GM23338 (cell line): ENCODE data around the gene TMEM117. TPM values are rescaled to one million over a fixed set of nuclear protein-coding genes. Genes with fewer than 3 reads are reported as not detected.

Experiments used
- ATAC-seq: fragments of 200-7000 bp; cut with Tn5 transposase; 3 replicates; pipeline ENCODE4 v1.9.1; 2020
- DNase-seq: peaks from one replicate; pipeline ENCODE4 v3.0.0-alpha.2; 2015; ENCODE audit warnings: low spot score
- H2AFZ ChIP-seq: fragments of 200-600 bp; sonication (generic); 2 replicates; pipeline ENCODE4 v1.8.0; 2016; ENCODE audit warnings: antibody characterized with exemption, mild to moderate bottlenecking, moderate library complexity
- H3F3A ChIP-seq: fragments of 200-600 bp; sonication (generic); replicated peaks from 2 replicates; pipeline ENCODE4 v1.8.0; 2017; ENCODE audit warnings: antibody characterized with exemption, mixed run types, low read depth
- H3K27ac ChIP-seq: fragments of 200-600 bp; sonication (generic); 2 replicates; pipeline ENCODE4 v1.6.1; 2016; ENCODE audit warnings: low read depth
- H3K27me3 ChIP-seq: fragments of 200-600 bp; sonication (generic); 2 replicates; pipeline ENCODE4 v1.8.0; 2016; ENCODE audit warnings: mild to moderate bottlenecking, mixed run types, moderate library complexity; ENCODE audit not compliant: insufficient read depth
- H3K36me3 ChIP-seq: fragments of 200-600 bp; sonication (generic); 2 replicates; pipeline ENCODE4 v1.8.0; 2016; ENCODE audit warnings: mild to moderate bottlenecking; ENCODE audit not compliant: insufficient read depth
- H3K4me1 ChIP-seq: fragments of 200-600 bp; sonication (generic); 2 replicates; pipeline ENCODE4 v1.8.0; 2016; ENCODE audit warnings: mild to moderate bottlenecking, moderate library complexity; ENCODE audit not compliant: insufficient read depth
- H3K4me2 ChIP-seq: fragments of 200-600 bp; sonication (generic); 2 replicates; pipeline ENCODE4 v1.7.1; 2017; ENCODE audit warnings: mixed run types
- H3K4me3 ChIP-seq: fragments of 200-600 bp; sonication (generic); 2 replicates; pipeline ENCODE4 v1.6.1; 2016; ENCODE audit warnings: mixed run types
- H3K79me2 ChIP-seq: fragments of 200-600 bp; sonication (generic); replicated peaks from 2 replicates; pipeline ENCODE4 v1.8.0; 2017; ENCODE audit warnings: mild to moderate bottlenecking; ENCODE audit not compliant: insufficient read depth
- H3K9me2 ChIP-seq: fragments of 200-600 bp; sonication (generic); 2 replicates; pipeline ENCODE4 v1.8.0; 2017; ENCODE audit not compliant: insufficient read depth
- H4K20me1 ChIP-seq: fragments of 200-600 bp; sonication (generic); replicated peaks from 2 replicates; pipeline ENCODE4 v1.8.0; 2017; ENCODE audit warnings: mild to moderate bottlenecking; ENCODE audit not compliant: insufficient read depth
- H3K27ac Mint-ChIP-seq: 2 replicates; pipeline ENCODE4 v1.8.0; 2020; ENCODE audit warnings: inconsistent platforms, mild to moderate bottlenecking, moderate library complexity, mixed read lengths
- H3K27me3 Mint-ChIP-seq: 3 replicates; pipeline ENCODE4 v1.8.0; 2022; ENCODE audit warnings: low read depth, mild to moderate bottlenecking, moderate library complexity, mixed read lengths, inconsistent platforms; ENCODE audit not compliant: insufficient read depth, poor library complexity
- H3K36me3 Mint-ChIP-seq: 3 replicates; pipeline ENCODE4 v1.8.0; 2021; ENCODE audit warnings: low read depth, mild to moderate bottlenecking, inconsistent platforms, moderate library complexity, mixed read lengths
- H3K4me1 Mint-ChIP-seq: 3 replicates; pipeline ENCODE4 v1.8.0; 2020; ENCODE audit warnings: mild to moderate bottlenecking, inconsistent platforms, mixed read lengths
- H3K4me3 Mint-ChIP-seq: 3 replicates; pipeline ENCODE4 v1.8.0; 2021; ENCODE audit warnings: moderate library complexity, mild to moderate bottlenecking, inconsistent platforms, mixed read lengths
- H3K9me3 Mint-ChIP-seq: 3 replicates; pipeline ENCODE4 v1.8.0; 2020; ENCODE audit warnings: moderate library complexity, mild to moderate bottlenecking, inconsistent platforms, mixed read lengths
- CTCF ChIP-seq, 2 experiments: fragments of 200-600 bp in 1 of 2; sonication (generic) in 1 of 2; conservative IDR thresholded peaks; 2 replicates each; pipeline versions ENCODE4 v1.5.1 to v1.6.1; 2016 to 2017; ENCODE audit warnings: antibody characterized with exemption in 2 of 2, low read depth in 2 of 2, mild to moderate bottlenecking in 2 of 2, moderate library complexity in 1 of 2
- EZH2 ChIP-seq: fragments of 200-600 bp; sonication (generic); IDR thresholded peaks from one replicate; pipeline ENCODE4 v1.8.0; 2017; ENCODE audit warnings: antibody characterized with exemption, mild to moderate bottlenecking, low read depth; ENCODE audit not compliant: unreplicated experiment
- EZH2phosphoT487 ChIP-seq: fragments of 200-600 bp; sonication (generic); IDR thresholded peaks from one replicate; pipeline ENCODE4 v1.8.1; 2018; ENCODE audit warnings: antibody characterized with exemption; ENCODE audit not compliant: unreplicated experiment
- JUNB ChIP-seq: IDR thresholded peaks from one replicate; pipeline ENCODE4 v1.6.1; 2016; ENCODE audit warnings: antibody characterized with exemption; ENCODE audit not compliant: unreplicated experiment
- NANOG ChIP-seq: IDR thresholded peaks from 2 replicates; pipeline ENCODE4 v1.6.1; 2016; ENCODE audit warnings: antibody characterized with exemption, borderline replicate concordance
- POLR2AphosphoS5 ChIP-seq: IDR thresholded peaks from 2 replicates; pipeline ENCODE4 v1.6.1; 2016; ENCODE audit warnings: antibody characterized with exemption, low read depth
- REST ChIP-seq: IDR thresholded peaks from one replicate; pipeline ENCODE4 v1.6.1; 2018; ENCODE audit warnings: antibody characterized with exemption; ENCODE audit not compliant: unreplicated experiment
- ZNF114 ChIP-seq: fragments of 250-450 bp; sonication (Bioruptor Pico); IDR thresholded peaks from 2 replicates; pipeline ENCODE4 v1.5.0; 2020; ENCODE audit warnings: mild to moderate bottlenecking, moderate library complexity
- ZNF331 ChIP-seq: fragments of 250-450 bp; sonication (Bioruptor Pico); IDR thresholded peaks from 2 replicates; pipeline ENCODE4 v1.5.0; 2020; ENCODE audit warnings: low read depth, mild to moderate bottlenecking, moderate library complexity
- ZNF462 ChIP-seq: fragments of 250-450 bp; sonication (Bioruptor Pico); IDR thresholded peaks from 2 replicates; pipeline ENCODE4 v1.5.0; 2020; ENCODE audit warnings: mild to moderate bottlenecking, moderate library complexity
- polyA plus RNA-seq: library from polyadenylated mRNA; unstranded; fragments of >200 nt; fragmentation: Nextera tagmentation; extraction: Ambion mirVana; gene quantifications from 2 replicates; pipeline ENCODE4 v1.2.1, GENCODE V29; 2016
- total RNA-seq: library from RNA; depleted of rRNA; stranded (reverse); fragments of >200 nt; shearing (Covaris generic); gene quantifications from 2 replicates; pipeline ENCODE4 v1.2.3, GENCODE V29; 2014

TMEM117 gene
- total and polyA plus RNA-seq, 2 experiments from 2014 or later: 0.94 to 1.6 TPM

- Mint-ChIP-seq H3K4me3 (no peak overlapping the region), H3K27ac (no peak overlapping the region), H3K4me1 (no peaks in the 10 kb centered on the region), H3K36me3 (no peaks in the 10 kb centered on the region; the same call in 2 of the 3 replicates), H3K27me3 (no peaks in the 10 kb centered on the region), H3K9me3 (peaks cover 6% of the 10 kb centered on the region; the same call in 1 of the 3 replicates)
- no peak overlapping the region for H2AFZ ChIP-seq
- H3K4me2 ChIP-seq: no peak overlapping the region
- no peaks in the 10 kb centered on the region for H3K36me3 ChIP-seq
- no peak for TF ChIP-seq NANOG
- TF ChIP-seq ZNF331 (CRISPR knock-in tag): no peak
- TF ChIP-seq EZH2: no peak
- H4K20me1 ChIP-seq: no peaks in the 10 kb centered on the region
- no peak overlapping the region for H3K27ac ChIP-seq
- no peak overlapping the region for H3K4me3 ChIP-seq
- ATAC-seq (no peak), DNase-seq (no peak)
- H3K4me1 ChIP-seq: no peaks in the 10 kb centered on the region
- H3K9me2 ChIP-seq: no peaks in the 10 kb centered on the region
- no peaks in the 10 kb centered on the region for H3K27me3 ChIP-seq
- no peaks in the 10 kb centered on the region for H3K79me2 ChIP-seq
- no peaks in the 10 kb centered on the region for H3F3A ChIP-seq
Measured at GRCh38 chr12:44091948-44092606, 256.2 kb downstream of the TMEM117 start.

DNA sequence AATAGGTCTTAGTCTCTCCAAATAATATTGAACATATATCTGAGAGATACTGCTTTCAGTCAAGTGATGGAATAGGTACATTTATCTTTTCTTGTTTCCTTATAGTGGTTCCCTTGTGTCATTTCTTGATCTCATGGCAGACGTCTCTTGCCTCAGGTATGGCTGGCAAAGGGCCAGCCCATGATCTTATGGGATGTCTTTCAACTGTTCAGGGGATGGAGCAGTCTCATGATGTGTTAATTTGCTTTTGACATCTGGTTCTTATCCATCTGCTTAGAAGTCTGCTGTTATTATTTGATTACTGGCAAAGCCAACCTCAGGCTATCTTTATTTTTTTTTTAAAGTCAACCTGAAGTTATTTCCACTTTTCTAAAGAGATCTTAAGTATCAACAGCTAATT is 262.9 kb downstream of the TMEM117 start:
- Mint-ChIP-seq H3K4me3 (no peak overlapping the region), H3K27me3 (no peaks in the 10 kb centered on the region), H3K27ac (no peak overlapping the region), H3K4me1 (no peaks in the 10 kb centered on the region), H3K9me3 (peaks cover 7% of the 10 kb centered on the region; the same call in 1 of the 3 replicates), H3K36me3 (no peaks in the 10 kb centered on the region; the same call in 2 of the 3 replicates)
- ATAC-seq (no peak), DNase-seq (no peak)
- H3F3A ChIP-seq: no peaks in the 10 kb centered on the region
- H3K36me3 ChIP-seq: no peaks in the 10 kb centered on the region
- no peak overlapping the region for H3K4me2 ChIP-seq
- no peak overlapping the region for H2AFZ ChIP-seq
- no peak overlapping the region for H3K27ac ChIP-seq
- no peak overlapping the region for H3K4me3 ChIP-seq
- no peaks in the 10 kb centered on the region for H3K79me2 ChIP-seq
- H3K9me2 ChIP-seq: no peaks in the 10 kb centered on the region; the same call in 1 of the 2 replicates
- no peaks in the 10 kb centered on the region for H3K4me1 ChIP-seq
- H4K20me1 ChIP-seq: no peaks in the 10 kb centered on the region
- H3K27me3 ChIP-seq: no peaks in the 10 kb centered on the region
- TF ChIP-seq CTCF (conservative IDR thresholded peaks at IDR 0.05; ENCODE audit: low read depth in 2 of 2) (no peak), JUNB (no peak), ZNF462 (CRISPR knock-in tag) (no peak), NANOG (no peak), REST (no peak), POLR2AphosphoS5 (no peak), ZNF331 (CRISPR knock-in tag) (no peak), EZH2phosphoT487 (no peak), ZNF114 (CRISPR knock-in tag) (no peak), EZH2 (no peak)
